HG03039 (cell line): ENCODE measurements around the gene MPC1L.
"Not testable (repeated sequence)": the region's sequence is repeated elsewhere in the genome, so short reads cannot be mapped to it uniquely, and the experiment has no call there.

Experiments
- ATAC-seq: cut with Tn5 transposase; IDR thresholded peaks from one replicate; pipeline ENCODE4 v1.9.1; 2021; ENCODE audit warnings: mild to moderate bottlenecking, moderate library complexity; ENCODE audit not compliant: unreplicated experiment

Gene MPC1L

DNA sequence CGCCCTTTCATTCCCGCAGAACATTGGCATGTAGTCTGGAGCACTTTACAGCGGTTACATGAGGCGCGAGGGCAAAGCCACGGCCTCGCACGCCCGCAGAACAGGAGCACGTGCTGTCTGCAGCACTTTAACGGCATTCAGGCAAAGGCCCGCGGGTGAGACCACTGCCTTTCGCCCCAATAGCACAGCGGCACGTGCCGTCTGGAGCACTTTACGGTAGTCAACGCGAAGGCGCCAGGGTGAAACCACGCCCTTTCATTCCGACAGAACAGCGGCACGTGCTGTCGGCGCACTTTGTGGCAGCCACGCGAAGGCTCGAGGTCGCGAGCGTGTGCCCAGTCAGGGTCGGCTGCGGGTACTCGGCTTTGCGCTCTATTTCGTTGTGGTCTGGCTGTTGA is at the start of gene MPC1L:
Gene MPC1L (plus strand): TSS at position 290 of the 398 bp plus-strand sequence. CDS start 138 bp downstream, outside the sequence.
- no peak for ATAC-seq

- no peak for ATAC-seq
These were observed 49.5 kb upstream of the MPC1L start for GRCh38 chrX:40573763-40574162.

DNA sequence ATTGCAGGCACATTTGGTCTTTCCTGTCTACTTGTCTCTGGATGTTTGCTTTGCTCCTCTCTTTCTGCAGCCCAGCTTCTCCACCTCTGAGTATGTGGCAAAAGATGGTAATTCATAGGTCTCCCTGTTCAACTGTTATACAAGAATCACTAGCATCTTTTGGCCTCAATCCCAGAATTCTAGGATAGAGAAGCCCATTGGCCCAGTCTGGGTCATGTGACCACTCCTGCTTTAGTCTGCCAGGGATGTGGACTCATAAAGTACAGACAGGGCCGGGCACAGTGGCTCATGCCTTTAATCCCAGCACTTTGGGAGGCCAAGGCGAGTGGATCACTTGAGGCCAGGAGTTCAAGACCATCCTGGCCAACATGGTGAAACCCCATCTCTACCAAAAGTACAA is 47.8 kb upstream of the MPC1L start:
- not testable (repeated sequence) for ATAC-seq

GRCh38 chrX:40576291-40576690 is 46.9 kb upstream of the MPC1L start:
- ATAC-seq: no peak

GRCh38 chrX:40578039-40578695 is 45.1 kb upstream of the MPC1L start:
- no peak for ATAC-seq

- no peak for ATAC-seq
These were observed 44.1 kb upstream of the MPC1L start for GRCh38 chrX:40579141-40579540.

GRCh38 chrX:40579900-40580536 is 43.2 kb upstream of the MPC1L start:
- ATAC-seq: peak; percentile 35

- peak; percentile 98 for ATAC-seq
These were observed 42.5 kb upstream of the MPC1L start, which contains the start of gene ATP6AP2 for GRCh38 chrX:40580537-40581335. Gene ATP6AP2, plus strand, starts transcription at chrX:40580970. Its CDS starts 96 bp downstream, at chrX:40581066.

- no peak for ATAC-seq
These were observed 41.8 kb upstream of the MPC1L start for GRCh38 chrX:40581336-40581920.

GRCh38 chrX:40582178-40582577 is 41.0 kb upstream of the MPC1L start:
- not testable (repeated sequence) for ATAC-seq

DNA sequence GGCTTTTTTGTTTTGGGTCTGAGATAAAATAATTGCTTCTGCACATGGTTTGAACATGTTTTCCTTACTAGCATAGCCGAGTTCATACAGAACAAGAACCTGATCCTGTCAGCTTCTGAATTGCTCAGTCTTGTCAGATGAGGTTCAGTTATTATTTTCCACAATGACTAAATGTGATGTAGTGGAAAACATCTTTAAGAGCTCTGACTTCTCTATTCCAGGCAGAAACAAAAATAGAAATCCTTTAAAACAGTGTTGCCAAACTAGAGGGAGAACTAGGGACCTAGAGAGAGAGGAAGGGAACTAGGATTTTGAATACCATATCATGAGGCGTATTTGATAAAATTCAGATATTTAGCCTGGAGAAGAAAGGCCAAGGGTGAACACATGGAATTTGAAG is 40.4 kb upstream of the MPC1L start:
- ATAC-seq: no peak

- ATAC-seq: not testable (repeated sequence)
These were observed 35.6 kb upstream of the MPC1L start for GRCh38 chrX:40587623-40588022.

DNA sequence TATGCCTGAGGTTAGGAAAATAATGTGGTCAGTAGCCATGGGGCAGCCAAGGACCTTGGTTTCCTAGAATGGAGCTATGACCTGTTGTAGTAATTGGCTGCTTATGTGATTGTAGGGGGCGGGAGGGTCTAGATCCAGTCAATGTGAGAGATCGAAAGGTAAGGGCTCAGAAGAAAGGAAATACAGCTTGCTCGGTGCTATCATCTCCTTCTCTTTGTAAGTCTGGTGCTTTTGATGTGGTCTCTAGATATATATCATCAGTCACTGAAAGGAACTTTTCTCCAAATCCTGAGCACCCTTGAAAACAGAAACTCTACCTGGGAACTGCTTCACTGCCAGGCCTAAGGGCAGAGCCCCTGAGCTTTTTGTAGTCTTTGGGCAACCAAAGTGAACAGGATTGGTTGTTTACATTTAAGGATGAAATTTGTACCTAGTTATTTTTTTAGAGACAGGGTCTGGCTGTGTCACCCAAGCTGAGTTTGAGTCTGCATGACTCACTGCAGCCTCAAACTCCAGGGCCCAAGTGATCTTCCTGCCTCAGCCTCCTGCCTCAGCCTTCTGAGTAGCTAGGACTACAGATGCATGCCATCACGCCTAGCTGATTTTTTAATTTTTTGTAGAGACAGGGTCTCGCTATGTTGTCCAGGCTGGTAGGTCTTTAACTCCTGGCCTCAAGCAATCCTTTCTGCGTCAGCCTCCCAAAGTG is 33.5 kb upstream of the MPC1L start:
- not testable (repeated sequence) for ATAC-seq

GRCh38 chrX:40603446-40603845 is 19.8 kb upstream of the MPC1L start:
- no peak for ATAC-seq

DNA sequence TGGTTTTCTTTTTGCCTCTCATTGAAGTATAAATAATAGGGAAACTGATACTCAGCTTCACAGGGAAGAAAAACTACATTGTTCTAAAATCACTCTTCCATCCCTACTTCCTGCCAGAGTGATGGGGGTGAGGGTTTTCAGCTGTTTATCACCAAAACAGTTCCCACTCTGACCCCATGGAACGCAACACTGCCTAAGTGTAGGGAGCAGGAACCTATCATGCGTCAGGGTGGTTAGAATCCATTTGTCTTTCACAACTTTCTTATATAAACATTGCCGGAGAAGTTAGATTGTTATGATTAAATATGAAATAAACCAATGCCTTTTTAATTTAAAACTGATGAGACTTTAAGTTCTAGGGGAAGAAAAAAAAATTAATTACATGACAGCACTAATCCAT is 15.8 kb upstream of the MPC1L start:
- no peak for ATAC-seq

GRCh38 chrX:40612511-40612910 is 10.7 kb upstream of the MPC1L start:
- ATAC-seq: no peak

- ATAC-seq: no peak
These were observed 7.3 kb upstream of the MPC1L start for GRCh38 chrX:40615976-40616375.

DNA sequence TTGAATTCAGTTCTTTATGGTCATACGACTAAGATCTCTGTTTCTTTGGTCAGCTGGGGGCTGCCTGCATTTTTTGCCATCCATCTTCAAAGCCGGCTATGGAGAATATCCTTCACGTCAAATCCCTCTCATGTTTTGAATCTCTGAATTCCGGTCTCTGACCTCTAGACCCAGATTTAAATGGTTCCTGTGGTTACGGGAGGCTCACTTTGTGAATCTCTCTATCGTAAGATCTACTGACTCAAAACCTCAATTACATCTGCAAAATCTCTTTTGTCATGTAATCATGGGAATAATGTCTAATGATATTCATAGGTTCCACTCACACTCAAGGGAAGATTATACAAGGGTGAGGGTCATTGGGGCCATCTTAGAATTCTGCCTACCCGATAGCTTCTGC is 5.7 kb upstream of the MPC1L start:
- no peak for ATAC-seq

GRCh38 chrX:40622479-40623138 is 619 bp upstream of the MPC1L start:
- ATAC-seq: no peak

GRCh38 chrX:40623665-40624064 is 437 bp downstream of the MPC1L start:
- no peak for ATAC-seq
